ENCODE results near the gene PRSS38. TPM values are rescaled to one million over a fixed set of nuclear protein-coding genes. Genes with fewer than 3 reads are reported as not detected.

Gene PRSS38
- total RNA-seq, 1 donor from 2014 or later = not detected

DNA sequence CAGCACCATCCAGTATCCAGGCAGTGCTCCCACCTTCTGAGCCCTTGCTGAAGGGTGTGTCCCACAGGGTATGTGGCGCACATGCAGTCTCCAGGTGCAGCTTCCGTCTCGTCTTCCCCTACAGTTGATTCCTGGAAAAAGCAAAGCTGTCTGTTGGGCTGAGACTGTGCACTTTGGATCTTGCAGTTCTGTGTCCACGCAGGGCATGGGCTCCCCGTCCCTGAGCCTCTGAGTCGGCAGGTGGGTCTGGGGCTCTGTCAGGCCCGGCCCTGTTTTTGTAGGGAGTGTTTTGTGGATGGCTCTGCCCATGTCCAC, 47.4 kb upstream of the PRSS38 start:
- DNase-seq = no peak
- H3K36me3 Mint-ChIP-seq (ENCODE audit: low read depth) = peaks cover 47% of the 10 kb centered on the region
- no peak overlapping the region for H3K27ac Mint-ChIP-seq
- TF ChIP-seq, protein P1, sequence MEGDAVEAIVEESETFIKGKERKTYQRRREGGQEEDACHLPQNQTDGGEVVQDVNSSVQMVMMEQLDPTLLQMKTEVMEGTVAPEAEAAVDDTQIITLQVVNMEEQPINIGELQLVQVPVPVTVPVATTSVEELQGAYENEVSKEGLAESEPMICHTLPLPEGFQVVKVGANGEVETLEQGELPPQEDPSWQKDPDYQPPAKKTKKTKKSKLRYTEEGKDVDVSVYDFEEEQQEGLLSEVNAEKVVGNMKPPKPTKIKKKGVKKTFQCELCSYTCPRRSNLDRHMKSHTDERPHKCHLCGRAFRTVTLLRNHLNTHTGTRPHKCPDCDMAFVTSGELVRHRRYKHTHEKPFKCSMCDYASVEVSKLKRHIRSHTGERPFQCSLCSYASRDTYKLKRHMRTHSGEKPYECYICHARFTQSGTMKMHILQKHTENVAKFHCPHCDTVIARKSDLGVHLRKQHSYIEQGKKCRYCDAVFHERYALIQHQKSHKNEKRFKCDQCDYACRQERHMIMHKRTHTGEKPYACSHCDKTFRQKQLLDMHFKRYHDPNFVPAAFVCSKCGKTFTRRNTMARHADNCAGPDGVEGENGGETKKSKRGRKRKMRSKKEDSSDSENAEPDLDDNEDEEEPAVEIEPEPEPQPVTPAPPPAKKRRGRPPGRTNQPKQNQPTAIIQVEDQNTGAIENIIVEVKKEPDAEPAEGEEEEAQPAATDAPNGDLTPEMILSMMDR (IDR thresholded peaks at IDR 0.05) = no peak
- no peaks in the 10 kb centered on the region for H3K27me3 Mint-ChIP-seq
- no peak overlapping the region for H3K4me3 Mint-ChIP-seq
- intact Hi-C loops (cut with micrococcal nuclease) = no loop called here
- no peak for ATAC-seq (ENCODE audit: low read depth)
- H3K4me1 Mint-ChIP-seq = peaks cover 12% of the 10 kb centered on the region
- POLR2A ChIA-PET = no interaction called here
- H3K9me3 Mint-ChIP-seq = no peaks in the 10 kb centered on the region
- CTCF ChIA-PET = interaction anchor here (1.2 kb wide), 1 partner anchor 10 kb away, joined by 3 read pairs; no protein-coding TSS in a partner anchor

DNA sequence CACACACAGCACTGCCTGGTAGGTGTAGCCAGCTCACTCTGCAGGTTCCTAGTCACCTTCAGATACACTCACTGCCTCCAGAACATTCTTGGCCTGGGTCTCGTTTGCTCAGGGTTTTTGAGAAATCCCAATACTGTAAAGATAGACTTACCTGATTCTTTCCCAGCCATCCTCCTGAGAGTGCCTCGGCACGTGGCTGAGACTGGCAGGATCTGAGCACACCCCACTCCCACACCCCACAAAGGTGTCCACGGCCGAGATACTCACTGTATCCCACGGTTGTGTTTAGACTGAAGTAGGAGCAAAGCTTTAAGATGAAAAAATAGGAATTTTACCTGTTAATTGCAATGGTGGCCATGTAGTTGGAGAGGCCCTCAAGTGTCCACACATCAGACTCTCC, 46.8 kb upstream of the PRSS38 start:
- no peak for DNase-seq
- TF ChIP-seq, protein P1 (IDR thresholded peaks at IDR 0.05) = no peak
- ATAC-seq (ENCODE audit: low read depth) = no peak
- CTCF ChIA-PET = interaction anchor here (1.2 kb wide), 1 partner anchor 11 kb away, joined by 3 read pairs; no protein-coding TSS in a partner anchor
- Mint-ChIP-seq H3K27ac (no peak overlapping the region), H3K4me3 (no peak overlapping the region), H3K9me3 (no peaks in the 10 kb centered on the region), H3K4me1 (peaks cover 12% of the 10 kb centered on the region), H3K27me3 (no peaks in the 10 kb centered on the region), H3K36me3 (ENCODE audit: low read depth) (peaks cover 47% of the 10 kb centered on the region)
- POLR2A ChIA-PET = no interaction called here
- intact Hi-C loops (cut with micrococcal nuclease) = no loop called here

DNA sequence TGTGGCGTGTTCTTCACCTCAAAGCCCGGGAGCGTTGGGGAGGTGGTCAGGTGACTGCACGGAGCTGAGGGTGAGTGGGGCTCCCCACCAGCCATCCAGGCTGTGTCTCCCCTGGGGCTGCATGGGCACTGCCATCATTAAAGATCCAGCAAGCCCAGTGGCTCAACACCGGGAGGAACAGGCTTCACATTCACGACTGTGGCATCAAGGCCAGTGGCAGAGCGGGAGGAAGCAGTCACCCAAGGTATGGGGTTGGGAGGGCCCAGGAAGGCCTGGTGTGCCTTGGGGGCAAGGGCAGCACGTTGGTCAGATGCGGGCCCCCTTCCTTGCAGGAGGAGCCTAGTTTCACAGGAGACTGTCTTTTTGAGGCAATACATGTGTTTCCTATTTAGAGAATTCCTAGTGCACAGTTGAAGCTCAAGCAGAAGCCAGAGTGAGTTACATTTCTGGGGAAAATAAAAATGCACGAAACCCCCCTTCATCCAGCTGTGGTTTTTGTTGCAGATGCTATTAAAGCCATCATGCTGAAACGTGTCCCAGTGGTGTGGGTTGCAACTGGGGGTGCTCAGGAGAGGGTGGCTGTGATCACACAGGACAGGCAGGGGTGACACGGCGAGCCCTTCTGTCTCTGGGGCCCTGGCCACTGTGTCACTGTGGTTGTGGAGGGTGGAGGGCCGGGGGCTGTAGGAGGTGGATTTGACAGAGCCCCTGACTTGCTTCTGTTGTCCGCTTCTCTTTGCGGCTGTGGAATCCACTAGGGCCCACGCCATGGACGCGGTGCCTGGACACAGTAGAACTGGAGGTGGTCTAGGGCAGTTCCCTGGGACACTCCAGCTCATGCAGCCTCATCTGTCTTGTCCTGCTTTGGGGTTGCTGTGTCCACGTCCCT, 46.2 kb upstream of the PRSS38 start:
- peaks cover 9% of the 10 kb centered on the region for H3K4me1 Mint-ChIP-seq
- CTCF ChIA-PET = interaction anchor here (1.2 kb wide), 1 partner anchor 11 kb away, joined by 3 read pairs; no protein-coding TSS in a partner anchor
- no peak overlapping the region for H3K27ac Mint-ChIP-seq
- no peaks in the 10 kb centered on the region for H3K27me3 Mint-ChIP-seq
- intact Hi-C loops (cut with micrococcal nuclease) = no loop called here
- H3K9me3 Mint-ChIP-seq = no peaks in the 10 kb centered on the region
- ATAC-seq (ENCODE audit: low read depth) (no peak), DNase-seq (no peak)
- peaks cover 47% of the 10 kb centered on the region for H3K36me3 Mint-ChIP-seq (ENCODE audit: low read depth)
- no peak overlapping the region for H3K4me3 Mint-ChIP-seq
- TF ChIP-seq, protein P1 (IDR thresholded peaks at IDR 0.05) = no peak
- POLR2A ChIA-PET = no interaction called here

DNA sequence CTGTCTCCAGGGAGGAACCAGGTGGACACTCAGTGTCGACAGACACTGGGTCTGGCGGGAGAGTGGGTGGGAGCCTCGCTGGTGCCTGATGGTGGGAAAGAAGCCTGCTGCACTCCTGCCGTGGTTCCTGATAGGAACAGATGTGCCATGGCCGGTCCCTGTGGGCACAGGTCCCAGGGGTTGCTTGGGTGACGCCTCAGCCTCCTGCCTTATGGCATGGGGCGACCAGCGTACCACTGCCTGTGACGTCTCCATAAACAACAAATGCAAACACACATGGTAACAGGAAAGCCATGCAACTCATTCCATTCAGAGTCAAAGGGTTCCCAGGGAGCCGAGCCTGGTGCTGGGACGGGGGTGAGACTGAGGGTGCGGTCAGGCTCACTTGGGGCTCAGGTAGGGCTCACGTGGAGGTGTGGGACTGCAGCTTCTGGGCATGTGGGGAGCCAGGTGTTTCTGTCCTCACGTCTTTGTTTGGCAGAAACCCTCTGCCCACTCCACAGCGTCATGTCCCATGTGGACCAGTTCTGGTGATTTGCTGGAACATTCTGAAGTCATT, 45.5 kb upstream of the PRSS38 start:
- no peak for ATAC-seq (ENCODE audit: low read depth)
- H3K27me3 Mint-ChIP-seq = no peaks in the 10 kb centered on the region
- ChIA-PET CTCF (no interaction called here), POLR2A (no interaction called here)
- TF ChIP-seq, protein P1 (IDR thresholded peaks at IDR 0.05) = no peak
- DNase-seq = no peak
- H3K4me3 Mint-ChIP-seq = no peak overlapping the region
- peaks cover 51% of the 10 kb centered on the region for H3K36me3 Mint-ChIP-seq (ENCODE audit: low read depth)
- H3K27ac Mint-ChIP-seq = no peak overlapping the region
- H3K4me1 Mint-ChIP-seq = peaks cover 9% of the 10 kb centered on the region
- no peaks in the 10 kb centered on the region for H3K9me3 Mint-ChIP-seq
- intact Hi-C loops (cut with micrococcal nuclease) = no loop called here

DNA sequence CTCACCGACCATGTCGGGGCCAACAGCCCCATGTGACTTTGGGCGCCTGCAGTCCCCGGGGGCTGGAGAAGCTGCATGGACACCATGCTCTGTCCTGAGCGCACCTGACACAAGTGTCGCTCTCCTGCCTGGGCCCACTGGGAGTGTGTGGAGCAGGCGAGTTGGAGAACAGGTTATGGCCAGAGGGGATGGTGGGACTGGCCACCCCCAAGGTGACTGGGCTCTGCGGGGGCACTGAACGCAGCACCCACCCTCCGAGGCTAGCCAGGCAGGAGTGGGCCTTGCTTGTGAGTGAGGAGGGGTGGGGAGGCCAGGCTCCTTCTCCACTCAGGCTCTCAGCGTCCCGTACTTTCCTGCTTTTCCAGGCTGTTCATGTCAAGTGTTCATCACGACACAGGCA, 44.7 kb upstream of the PRSS38 start:
- Mint-ChIP-seq H3K9me3 (no peaks in the 10 kb centered on the region), H3K27me3 (no peaks in the 10 kb centered on the region), H3K27ac (no peak overlapping the region), H3K4me1 (peaks cover 9% of the 10 kb centered on the region), H3K36me3 (ENCODE audit: low read depth) (peaks cover 51% of the 10 kb centered on the region), H3K4me3 (no peak overlapping the region)
- ATAC-seq (ENCODE audit: low read depth) = no peak
- no peak for DNase-seq
- POLR2A ChIA-PET = no interaction called here
- CTCF ChIA-PET = no interaction called here
- intact Hi-C loops (cut with micrococcal nuclease) = no loop called here
- TF ChIP-seq, protein P1 (IDR thresholded peaks at IDR 0.05) = no peak
